ENCODE measurements around the gene CHML.

DNA sequence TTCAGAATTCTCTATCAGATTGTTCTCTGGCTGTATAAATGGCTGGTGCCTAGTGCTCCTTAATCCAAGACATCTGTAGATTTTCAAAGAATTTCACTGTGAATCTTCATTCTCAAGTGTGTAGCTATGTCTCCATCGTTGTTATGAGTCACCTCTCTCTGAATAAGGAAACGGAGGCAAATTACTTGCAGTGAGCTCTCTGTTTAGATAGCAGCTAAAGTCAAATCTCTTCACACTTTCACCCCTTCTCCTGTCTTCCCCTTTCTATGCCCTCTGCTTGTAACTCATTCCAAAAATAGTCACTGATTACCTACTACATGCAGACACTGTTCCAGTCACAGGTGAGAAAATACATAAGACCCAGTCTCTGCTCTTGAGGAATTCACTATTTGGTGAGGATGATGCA, 39.7 kb downstream of the CHML start:
- TF ChIP-seq, protein P1, sequence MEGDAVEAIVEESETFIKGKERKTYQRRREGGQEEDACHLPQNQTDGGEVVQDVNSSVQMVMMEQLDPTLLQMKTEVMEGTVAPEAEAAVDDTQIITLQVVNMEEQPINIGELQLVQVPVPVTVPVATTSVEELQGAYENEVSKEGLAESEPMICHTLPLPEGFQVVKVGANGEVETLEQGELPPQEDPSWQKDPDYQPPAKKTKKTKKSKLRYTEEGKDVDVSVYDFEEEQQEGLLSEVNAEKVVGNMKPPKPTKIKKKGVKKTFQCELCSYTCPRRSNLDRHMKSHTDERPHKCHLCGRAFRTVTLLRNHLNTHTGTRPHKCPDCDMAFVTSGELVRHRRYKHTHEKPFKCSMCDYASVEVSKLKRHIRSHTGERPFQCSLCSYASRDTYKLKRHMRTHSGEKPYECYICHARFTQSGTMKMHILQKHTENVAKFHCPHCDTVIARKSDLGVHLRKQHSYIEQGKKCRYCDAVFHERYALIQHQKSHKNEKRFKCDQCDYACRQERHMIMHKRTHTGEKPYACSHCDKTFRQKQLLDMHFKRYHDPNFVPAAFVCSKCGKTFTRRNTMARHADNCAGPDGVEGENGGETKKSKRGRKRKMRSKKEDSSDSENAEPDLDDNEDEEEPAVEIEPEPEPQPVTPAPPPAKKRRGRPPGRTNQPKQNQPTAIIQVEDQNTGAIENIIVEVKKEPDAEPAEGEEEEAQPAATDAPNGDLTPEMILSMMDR (IDR thresholded peaks at IDR 0.05; ENCODE audit: poor library complexity): no peak
- TF ChIP-seq EZH2phosphoT487 (IDR thresholded peaks at IDR 0.05; ENCODE audit: low read depth, severe bottlenecking, unreplicated experiment): no peak

Data from hepatocyte (in vitro differentiated cells).